ENCODE results near the gene NR4A1.

Gene NR4A1

GRCh38 chr12:52050758-52051541 is at the start of gene NR4A1:
TSS of gene NR4A1 (plus strand) at chr12:52051442. CDS start at chr12:52054329, 2,887 bp downstream.
- Histone ChIP-seq H3F3A (ENCODE audit: insufficient read depth, low read length) (peaks cover 21% of the 10 kb centered on the region), H3K79me2 (ENCODE audit: low read length) (no peaks in the 10 kb centered on the region), H3K27ac (ENCODE audit: low read length) (peak within 1 kb of the TSS; percentile 96), H3K9me3 (replicated peaks; ENCODE audit: insufficient read depth, low read length) (no peaks in the 10 kb centered on the region), H2AFZ (ENCODE audit: low read length) (peak within 1 kb of the TSS; percentile 62; the same call in 1 of the 2 replicates), H3K9ac (ENCODE audit: low read length) (peak within 1 kb of the TSS; percentile 100), H3K9me2 (replicated peaks; ENCODE audit: insufficient read depth, low read length) (no peaks in the 10 kb centered on the region), H3K4me1 (ENCODE audit: low read length) (peaks cover 26% of the 10 kb centered on the region), H3K27me3 (replicated peaks; ENCODE audit: insufficient read depth, low read length) (no peaks in the 10 kb centered on the region), H3K4me2 (ENCODE audit: low read depth, low read length) (peak within 1 kb of the TSS; percentile 100), H4K20me1 (ENCODE audit: insufficient read depth, low read length) (no peaks in the 10 kb centered on the region), H3K36me3 (replicated peaks; ENCODE audit: insufficient read depth, low read length) (no peaks in the 10 kb centered on the region), H3K4me3 (ENCODE audit: low read length) (peak within 1 kb of the TSS; percentile 84)
- TF ChIP-seq CTCF (IDR thresholded peaks at IDR 0.05; ENCODE audit: low read length) (peak; percentile 32), EZH2phosphoT487 (IDR thresholded peaks at IDR 0.05; ENCODE audit: low read length) (no peak)
- DNase-seq: peak; percentile 88

DNA sequence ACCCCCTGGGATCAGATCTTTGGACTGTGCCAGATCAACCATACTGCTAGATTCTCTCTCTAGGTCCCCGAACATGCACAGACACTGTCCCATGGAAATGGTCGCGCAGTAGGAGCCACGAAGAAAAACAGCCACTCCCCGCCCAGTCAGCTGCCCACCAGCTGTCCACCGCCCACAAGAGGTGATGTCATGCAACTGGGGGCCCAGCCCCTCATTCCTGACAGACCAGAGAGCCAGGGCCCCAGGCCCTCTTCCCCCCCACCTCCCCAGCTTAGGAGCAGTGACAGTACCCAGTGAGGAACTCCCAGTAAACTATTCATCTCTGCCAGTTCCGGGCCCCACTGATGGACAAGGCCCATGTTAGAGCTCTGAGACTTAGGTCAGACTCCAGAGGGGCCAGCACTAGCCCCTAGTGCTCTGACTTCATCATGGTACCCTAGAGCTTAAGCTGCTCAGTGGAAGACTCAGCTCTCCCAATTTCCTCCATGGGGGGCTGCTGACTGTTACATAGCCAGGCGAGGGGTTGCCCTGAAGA is 48.2 kb upstream of the NR4A1 start:
- Histone ChIP-seq H3K4me2 (ENCODE audit: low read depth, low read length) (no peak overlapping the region), H3K27me3 (replicated peaks; ENCODE audit: insufficient read depth, low read length) (peaks cover 42% of the 10 kb centered on the region), H4K20me1 (ENCODE audit: insufficient read depth, low read length) (no peaks in the 10 kb centered on the region), H3K4me3 (ENCODE audit: low read length) (no peak overlapping the region), H2AFZ (ENCODE audit: low read length) (no peak overlapping the region), H3K79me2 (ENCODE audit: low read length) (no peaks in the 10 kb centered on the region), H3K4me1 (ENCODE audit: low read length) (no peaks in the 10 kb centered on the region), H3K36me3 (replicated peaks; ENCODE audit: insufficient read depth, low read length) (no peaks in the 10 kb centered on the region), H3K9ac (ENCODE audit: low read length) (no peak overlapping the region), H3K27ac (ENCODE audit: low read length) (no peak overlapping the region), H3K9me3 (replicated peaks; ENCODE audit: insufficient read depth, low read length) (no peaks in the 10 kb centered on the region), H3K9me2 (replicated peaks; ENCODE audit: insufficient read depth, low read length) (no peaks in the 10 kb centered on the region), H3F3A (ENCODE audit: insufficient read depth, low read length) (no peaks in the 10 kb centered on the region)
- no peak for TF ChIP-seq CTCF (IDR thresholded peaks at IDR 0.05; ENCODE audit: low read length)
- TF ChIP-seq EZH2 (optimal IDR thresholded peaks at IDR 0.05; ENCODE audit: low read depth, low read length): no peak
- DNase-seq: no peak

DNA sequence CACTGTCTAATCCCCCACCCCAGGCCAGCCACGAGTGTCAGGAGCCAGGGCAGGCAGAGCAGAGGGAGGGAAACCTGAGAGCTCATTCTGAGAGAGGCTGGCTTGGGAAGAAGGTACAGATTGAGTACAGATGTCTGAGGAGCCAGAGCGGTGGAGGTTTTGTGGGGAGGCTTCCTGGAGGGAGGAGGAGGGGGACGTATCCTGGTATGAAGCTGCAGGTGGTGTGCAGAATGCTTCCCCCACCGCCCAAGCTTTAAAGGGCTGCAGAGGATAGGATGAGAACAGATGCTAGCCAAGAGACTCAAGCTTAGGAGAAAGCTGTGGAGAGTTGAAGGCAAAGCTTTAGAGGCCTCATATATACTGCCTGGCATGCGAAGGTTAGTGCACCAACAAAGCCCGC is 47.7 kb upstream of the NR4A1 start:
- Histone ChIP-seq H3K9me2 (replicated peaks; ENCODE audit: insufficient read depth, low read length) (no peaks in the 10 kb centered on the region), H3K36me3 (replicated peaks; ENCODE audit: insufficient read depth, low read length) (no peaks in the 10 kb centered on the region), H3K4me3 (ENCODE audit: low read length) (no peak overlapping the region), H2AFZ (ENCODE audit: low read length) (no peak overlapping the region), H3K9ac (ENCODE audit: low read length) (no peak overlapping the region), H3F3A (ENCODE audit: insufficient read depth, low read length) (no peaks in the 10 kb centered on the region), H3K4me1 (ENCODE audit: low read length) (no peaks in the 10 kb centered on the region), H3K79me2 (ENCODE audit: low read length) (no peaks in the 10 kb centered on the region), H4K20me1 (ENCODE audit: insufficient read depth, low read length) (no peaks in the 10 kb centered on the region), H3K9me3 (replicated peaks; ENCODE audit: insufficient read depth, low read length) (no peaks in the 10 kb centered on the region), H3K27ac (ENCODE audit: low read length) (no peak overlapping the region), H3K4me2 (ENCODE audit: low read depth, low read length) (no peak overlapping the region), H3K27me3 (replicated peaks; ENCODE audit: insufficient read depth, low read length) (peaks cover 47% of the 10 kb centered on the region)
- no peak for DNase-seq
- TF ChIP-seq EZH2 (optimal IDR thresholded peaks at IDR 0.05; ENCODE audit: low read depth, low read length): no peak
- TF ChIP-seq EZH2phosphoT487 (IDR thresholded peaks at IDR 0.05; ENCODE audit: low read length): no peak
- TF ChIP-seq CTCF (IDR thresholded peaks at IDR 0.05; ENCODE audit: low read length): no peak
